Activated naive CD8-positive, alpha-beta T cell treated with anti-CD3 and anti-CD28 coated beads, Interleukin-2, amount 50 U/mL, for 24 hours (primary cell): ENCODE results near the gene RSPH3.
"Not testable (repeated sequence)": the region's sequence is repeated elsewhere in the genome, so short reads cannot be mapped to it uniquely, and the experiment has no call there.

Source experiments
- ATAC-seq: fragments of 150-1000 bp; cut with Tn5 transposase; one replicate; pipeline ENCODE4 v1.10.0; 2021
- DNase-seq: peaks from one replicate; pipeline ENCODE4 v3.0.0; 2021
- H3K27ac Mint-ChIP-seq: one replicate; pipeline ENCODE4 v1.8.0; 2021; ENCODE audit warnings: mild to moderate bottlenecking, mixed read lengths
- H3K27me3 Mint-ChIP-seq: one replicate; pipeline ENCODE4 v1.8.0; 2021; ENCODE audit warnings: mixed read lengths
- H3K36me3 Mint-ChIP-seq: one replicate; pipeline ENCODE4 v1.8.0; 2021; ENCODE audit warnings: low read depth, mixed read lengths
- H3K4me1 Mint-ChIP-seq: one replicate; pipeline ENCODE4 v1.8.0; 2021; ENCODE audit warnings: mixed read lengths
- H3K4me3 Mint-ChIP-seq: one replicate; pipeline ENCODE4 v1.8.0; 2021; ENCODE audit warnings: mild to moderate bottlenecking, moderate library complexity, mixed read lengths
- H3K9me3 Mint-ChIP-seq: one replicate; pipeline ENCODE4 v1.8.0; 2021; ENCODE audit warnings: mixed read lengths

RSPH3 gene, protein sequence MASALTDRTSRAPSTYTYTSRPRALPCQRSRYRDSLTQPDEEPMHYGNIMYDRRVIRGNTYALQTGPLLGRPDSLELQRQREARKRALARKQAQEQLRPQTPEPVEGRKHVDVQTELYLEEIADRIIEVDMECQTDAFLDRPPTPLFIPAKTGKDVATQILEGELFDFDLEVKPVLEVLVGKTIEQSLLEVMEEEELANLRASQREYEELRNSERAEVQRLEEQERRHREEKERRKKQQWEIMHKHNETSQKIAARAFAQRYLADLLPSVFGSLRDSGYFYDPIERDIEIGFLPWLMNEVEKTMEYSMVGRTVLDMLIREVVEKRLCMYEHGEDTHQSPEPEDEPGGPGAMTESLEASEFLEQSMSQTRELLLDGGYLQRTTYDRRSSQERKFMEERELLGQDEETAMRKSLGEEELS

DNA sequence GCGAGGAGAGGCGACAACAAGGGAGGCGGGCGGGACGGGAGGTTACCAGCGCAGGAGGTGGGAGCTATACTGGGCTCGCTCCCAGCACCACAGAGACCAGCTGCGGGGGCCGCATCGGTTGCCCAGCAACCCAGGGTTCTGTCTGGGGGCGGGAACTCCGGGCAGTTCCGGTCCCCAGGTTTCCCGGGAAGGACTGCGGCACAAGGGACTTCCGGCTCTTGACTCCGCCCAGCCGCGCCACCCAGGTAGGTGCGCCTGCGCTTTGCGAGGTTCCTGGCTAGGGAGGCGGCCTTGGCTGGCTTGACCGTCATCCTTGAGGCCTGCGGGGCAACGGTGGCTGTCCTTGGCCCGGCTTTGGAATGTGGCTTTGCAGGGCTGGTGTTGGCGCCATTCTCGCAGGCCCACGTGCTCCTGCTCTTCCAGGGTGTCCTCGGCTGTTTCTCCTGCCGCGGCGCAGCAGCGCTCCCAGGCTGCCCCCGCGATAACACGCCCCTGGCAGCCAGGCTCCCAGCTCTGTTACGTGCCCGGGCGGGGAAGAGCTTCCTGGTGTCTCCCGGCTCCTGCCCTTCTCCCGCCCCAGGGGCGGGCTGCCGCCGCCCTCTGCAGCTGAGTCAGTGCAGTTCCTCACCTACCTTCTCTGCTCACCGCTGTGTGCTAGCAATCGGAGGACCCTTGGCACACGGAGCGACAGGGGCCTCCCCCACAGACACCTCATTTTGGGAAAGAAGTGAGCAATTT is at the start of gene RSPH3:
Gene RSPH3 (minus strand): TSS at position 537 of the 738 bp plus-strand sequence. CDS start 652 bp downstream, outside the sequence.
- peak; percentile 96 for DNase-seq
- peak; percentile 83 for ATAC-seq
- Mint-ChIP-seq H3K4me3 (peak within 1 kb of the TSS; percentile 98), H3K9me3 (no peaks in the 10 kb centered on the region), H3K27ac (peak within 1 kb of the TSS; percentile 92), H3K27me3 (no peaks in the 10 kb centered on the region), H3K4me1 (peaks cover 54% of the 10 kb centered on the region), H3K36me3 (no peaks in the 10 kb centered on the region)

DNA sequence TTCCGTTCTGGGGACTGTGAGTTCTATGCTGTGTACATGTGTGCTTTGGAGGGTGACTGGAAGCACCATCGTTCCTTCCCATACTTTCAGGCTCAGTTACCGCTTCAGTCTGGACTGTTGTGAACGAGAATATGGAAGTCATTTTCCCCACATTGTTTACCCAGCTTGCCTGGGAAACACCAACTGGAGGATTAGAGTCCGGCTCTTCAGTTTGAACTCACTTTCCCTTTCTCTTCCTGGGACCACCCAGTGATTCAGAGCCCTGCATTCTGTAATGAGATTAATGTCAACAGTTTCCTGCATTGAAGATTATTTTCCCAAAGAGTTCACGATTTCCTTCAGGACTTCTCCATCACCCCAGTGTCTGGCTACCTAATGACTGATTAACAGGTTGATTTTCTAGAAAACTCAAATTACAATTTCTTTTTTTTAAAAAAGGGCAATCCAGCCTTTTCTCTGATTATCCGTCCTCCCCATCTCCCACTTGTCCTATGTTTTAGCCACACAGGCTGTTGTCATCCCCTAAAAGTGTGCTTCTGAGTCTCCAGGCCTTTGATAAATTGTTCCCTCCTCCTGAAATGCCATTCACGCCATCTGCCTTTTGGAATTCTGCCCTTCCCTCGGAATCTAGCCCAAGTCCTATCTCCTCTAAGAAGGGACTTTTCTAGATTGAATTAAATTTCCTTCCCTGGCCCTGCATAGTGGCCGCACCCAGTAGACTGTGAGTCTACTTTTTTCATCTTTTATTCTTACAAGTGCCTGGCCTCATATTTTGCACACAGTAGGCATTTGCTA is 48.1 kb upstream of the RSPH3 start:
- Mint-ChIP-seq H3K27me3 (no peaks in the 10 kb centered on the region), H3K27ac (peak overlapping the region; percentile 94), H3K4me1 (peaks cover 61% of the 10 kb centered on the region), H3K36me3 (peaks cover 19% of the 10 kb centered on the region), H3K9me3 (no peaks in the 10 kb centered on the region), H3K4me3 (peak overlapping the region; percentile 52)
- ATAC-seq (no peak), DNase-seq (no peak)

DNA sequence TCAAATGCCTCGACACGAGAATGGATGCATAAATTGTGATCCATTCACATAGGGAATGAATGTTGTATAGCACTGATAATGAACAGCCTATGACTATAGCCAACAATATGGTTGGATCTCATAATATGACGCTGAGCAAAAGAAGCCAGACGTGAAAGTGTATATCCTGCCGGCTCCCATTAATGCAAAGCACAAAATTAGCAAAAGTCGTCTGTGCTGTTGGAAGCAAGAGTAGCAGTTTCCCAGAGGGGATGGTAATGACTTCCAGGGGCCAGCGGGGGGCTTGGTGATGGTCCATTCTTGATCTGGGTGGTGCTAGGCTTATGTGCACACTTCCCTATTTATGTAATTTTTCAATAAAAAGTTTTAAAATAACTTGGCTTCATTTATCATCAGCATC is 45.8 kb upstream of the RSPH3 start:
- peak overlapping the region; percentile 94 for H3K4me3 Mint-ChIP-seq
- H3K36me3 Mint-ChIP-seq, result peaks cover 42% of the 10 kb centered on the region
- peak overlapping the region; percentile 95 for H3K27ac Mint-ChIP-seq
- DNase-seq (no peak), ATAC-seq (no peak)
- peaks cover 68% of the 10 kb centered on the region for H3K4me1 Mint-ChIP-seq
- H3K9me3 Mint-ChIP-seq, result no peaks in the 10 kb centered on the region
- H3K27me3 Mint-ChIP-seq, result no peaks in the 10 kb centered on the region

DNA sequence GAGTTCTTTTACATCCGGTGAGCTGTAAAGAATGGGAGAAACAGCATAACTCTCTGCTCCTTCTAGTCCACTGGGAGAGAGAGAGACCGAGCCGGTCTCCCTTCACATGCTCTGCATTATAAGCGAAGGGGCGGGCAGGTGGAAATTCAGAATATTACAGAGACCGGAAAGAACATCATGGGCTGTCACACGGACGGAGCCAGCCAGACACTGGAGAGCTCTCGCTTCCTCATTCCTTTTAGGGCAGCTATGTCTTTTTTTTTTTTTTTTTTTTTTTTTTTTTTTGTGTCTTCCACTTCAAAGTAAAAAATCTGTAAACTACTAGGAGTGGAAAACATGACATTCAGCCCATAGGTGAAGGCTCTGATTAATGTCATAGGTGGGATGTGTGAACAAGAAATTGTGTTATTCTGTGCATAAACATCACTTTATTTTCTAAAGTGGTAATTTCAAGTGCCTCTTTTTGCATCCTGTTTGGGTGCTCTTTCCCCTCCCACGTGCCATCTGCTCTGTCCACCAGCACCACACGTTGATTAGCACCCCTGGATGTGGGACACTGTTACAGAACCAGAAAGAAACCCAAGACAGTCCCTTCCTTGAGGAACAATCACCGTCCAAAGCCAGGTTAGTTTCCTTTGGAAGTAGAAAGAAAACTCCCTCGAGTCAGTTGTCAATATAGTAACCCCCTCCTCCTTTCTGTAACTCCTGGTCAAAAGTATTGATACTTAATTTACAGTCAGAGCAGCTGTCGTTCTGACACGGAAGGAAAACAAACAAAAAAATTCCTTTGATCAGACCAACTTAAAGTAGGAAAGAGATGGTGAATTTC is 45.1 kb upstream of the RSPH3 start, which contains the start of gene TAGAP:
Gene TAGAP (minus strand): TSS at position 93 of the 829 bp plus-strand sequence. CDS start 845 bp downstream, outside the sequence.
- peak; percentile 84 for DNase-seq
- Mint-ChIP-seq H3K27me3 (no peaks in the 10 kb centered on the region), H3K4me1 (peaks cover 74% of the 10 kb centered on the region), H3K9me3 (no peaks in the 10 kb centered on the region), H3K4me3 (peak within 1 kb of the TSS; percentile 94), H3K36me3 (peaks cover 49% of the 10 kb centered on the region), H3K27ac (peak within 1 kb of the TSS; percentile 95)
- peak; percentile 92 for ATAC-seq

DNA sequence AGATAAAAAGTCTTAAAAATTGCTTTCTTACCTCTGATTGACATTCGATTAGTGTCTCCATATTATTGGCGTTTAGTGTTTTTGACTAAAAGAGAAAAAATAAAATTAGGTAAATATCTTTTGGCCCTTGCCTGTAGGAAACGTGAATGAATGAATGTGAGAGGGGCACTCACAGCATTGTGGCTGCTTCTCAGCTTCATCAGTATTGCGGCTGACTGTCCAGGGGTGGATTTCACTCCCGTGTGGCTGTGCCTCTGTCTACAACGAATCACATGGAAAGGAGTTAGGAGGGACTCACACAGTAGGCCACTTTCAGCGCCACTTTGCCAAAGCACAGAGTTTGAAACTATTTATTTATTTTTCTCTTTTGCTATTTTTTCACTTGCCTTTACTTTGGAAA is 43.9 kb upstream of the RSPH3 start:
- no peaks in the 10 kb centered on the region for H3K9me3 Mint-ChIP-seq
- H3K4me3 Mint-ChIP-seq, result peak overlapping the region; percentile 94
- peaks cover 60% of the 10 kb centered on the region for H3K36me3 Mint-ChIP-seq
- ATAC-seq (no peak), DNase-seq (no peak)
- peak overlapping the region; percentile 95 for H3K27ac Mint-ChIP-seq
- no peaks in the 10 kb centered on the region for H3K27me3 Mint-ChIP-seq
- peaks cover 80% of the 10 kb centered on the region for H3K4me1 Mint-ChIP-seq

DNA sequence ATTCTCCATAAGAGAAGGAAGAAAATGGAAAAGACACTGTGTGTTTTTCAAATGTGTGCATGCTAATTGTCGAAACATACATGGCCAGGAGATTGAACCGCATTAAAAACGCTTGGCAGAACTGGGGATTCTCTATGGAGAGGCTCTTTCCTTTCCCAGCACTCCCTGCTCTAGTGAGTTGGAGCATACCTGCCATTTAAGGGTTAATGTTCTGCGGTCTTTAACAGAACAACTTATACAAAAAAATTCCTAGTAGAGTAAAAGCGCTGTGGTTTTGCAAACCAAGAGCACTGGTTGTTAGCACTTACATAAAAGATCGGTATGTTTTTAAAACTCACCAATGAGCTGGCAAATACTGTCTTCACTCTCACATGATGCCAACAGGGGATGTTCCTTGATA is 43.2 kb upstream of the RSPH3 start:
- Mint-ChIP-seq H3K9me3 (no peaks in the 10 kb centered on the region), H3K27me3 (no peaks in the 10 kb centered on the region), H3K4me1 (peaks cover 79% of the 10 kb centered on the region), H3K36me3 (peaks cover 67% of the 10 kb centered on the region), H3K4me3 (peak overlapping the region; percentile 94), H3K27ac (peak overlapping the region; percentile 95)
- ATAC-seq (no peak), DNase-seq (no peak)

DNA sequence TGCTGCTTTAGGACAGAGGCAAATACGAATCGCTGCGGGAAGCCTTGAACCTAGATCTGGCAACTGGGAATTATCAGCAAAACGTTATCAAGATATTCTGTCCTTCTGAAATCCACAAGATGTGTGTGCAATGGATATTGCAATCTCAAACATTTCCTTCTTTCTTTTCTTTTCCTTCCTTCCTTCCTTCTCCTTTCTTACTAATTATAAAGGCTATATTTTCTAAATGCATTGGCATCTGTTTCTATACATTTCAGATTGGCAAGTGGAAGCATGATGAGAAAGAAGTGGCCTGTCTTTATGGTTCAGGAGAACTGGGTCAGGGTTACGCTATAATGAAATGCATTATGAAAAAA is 42.8 kb upstream of the RSPH3 start:
- peak overlapping the region; percentile 94 for H3K4me3 Mint-ChIP-seq
- H3K36me3 Mint-ChIP-seq, result peaks cover 72% of the 10 kb centered on the region
- ATAC-seq, result no peak
- H3K4me1 Mint-ChIP-seq, result peaks cover 79% of the 10 kb centered on the region
- H3K9me3 Mint-ChIP-seq, result no peaks in the 10 kb centered on the region
- H3K27ac Mint-ChIP-seq, result peak overlapping the region; percentile 95
- no peak for DNase-seq
- H3K27me3 Mint-ChIP-seq, result no peaks in the 10 kb centered on the region

DNA sequence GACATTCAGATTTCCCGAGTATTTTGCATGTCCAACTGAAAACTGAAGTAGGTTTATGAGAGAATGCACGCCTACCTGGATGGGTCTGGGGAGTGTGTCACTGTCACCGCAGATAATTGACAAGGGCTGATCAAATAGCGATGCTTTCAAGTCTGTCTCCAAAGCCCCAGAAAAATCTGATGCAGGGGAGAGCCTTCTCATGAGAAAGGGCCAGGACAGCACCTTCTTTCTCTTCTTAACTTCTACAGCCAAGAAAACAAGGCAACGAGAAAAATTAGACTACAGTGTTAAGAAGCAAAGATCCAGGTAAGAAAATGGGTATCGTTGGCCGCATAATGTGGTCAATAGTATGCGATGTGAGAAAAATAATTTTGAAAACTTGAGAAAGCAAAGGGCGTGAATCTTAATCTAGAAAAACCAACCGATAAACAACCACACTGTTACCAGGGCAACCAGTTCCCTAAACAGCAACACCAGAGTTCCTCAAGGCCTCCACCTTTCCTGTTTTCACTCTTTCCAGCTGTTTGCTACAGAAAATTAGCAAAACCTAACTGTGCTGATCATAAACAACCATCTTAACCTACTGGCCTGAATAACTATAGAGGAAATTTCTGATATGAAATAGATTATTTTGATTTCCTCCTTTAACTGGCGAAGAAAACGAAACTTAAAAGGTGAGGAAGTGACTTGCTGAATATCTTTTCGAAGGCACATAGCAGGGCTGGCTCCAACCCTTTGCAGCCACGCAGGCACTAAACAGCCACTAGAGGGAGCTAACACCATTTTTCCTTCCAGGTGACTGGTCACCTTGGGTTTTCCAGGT is 42.2 kb upstream of the RSPH3 start:
- H3K4me1 Mint-ChIP-seq, result peaks cover 79% of the 10 kb centered on the region
- no peaks in the 10 kb centered on the region for H3K27me3 Mint-ChIP-seq
- DNase-seq (peak; percentile 63), ATAC-seq (no peak)
- H3K9me3 Mint-ChIP-seq, result no peaks in the 10 kb centered on the region
- H3K36me3 Mint-ChIP-seq, result peaks cover 78% of the 10 kb centered on the region
- peak overlapping the region; percentile 94 for H3K4me3 Mint-ChIP-seq
- H3K27ac Mint-ChIP-seq, result peak overlapping the region; percentile 95

DNA sequence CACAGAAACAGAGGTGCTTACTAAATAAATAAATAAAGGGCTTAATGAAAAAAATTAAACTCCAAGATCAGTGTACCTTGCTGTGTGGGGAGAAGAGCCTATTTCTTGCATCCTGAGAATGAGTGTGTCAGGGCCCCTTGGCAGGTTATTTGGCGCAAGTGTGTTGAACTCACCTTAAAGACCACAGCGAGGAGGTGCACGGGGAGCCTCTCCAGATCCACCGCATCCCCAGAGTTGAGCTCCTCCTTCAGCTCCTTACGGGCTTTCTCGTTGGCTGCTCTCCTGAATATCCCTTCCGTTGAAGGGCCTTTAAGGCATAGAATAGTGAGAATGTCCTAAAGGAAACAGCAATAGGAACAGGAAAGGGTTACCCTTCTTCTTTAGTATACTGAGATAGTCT is 41.2 kb upstream of the RSPH3 start:
- no peak for DNase-seq
- Mint-ChIP-seq H3K4me1 (peaks cover 80% of the 10 kb centered on the region), H3K27ac (peak overlapping the region; percentile 95), H3K4me3 (peak overlapping the region; percentile 94), H3K27me3 (no peaks in the 10 kb centered on the region), H3K9me3 (no peaks in the 10 kb centered on the region), H3K36me3 (peaks cover 86% of the 10 kb centered on the region)
- no peak for ATAC-seq

DNA sequence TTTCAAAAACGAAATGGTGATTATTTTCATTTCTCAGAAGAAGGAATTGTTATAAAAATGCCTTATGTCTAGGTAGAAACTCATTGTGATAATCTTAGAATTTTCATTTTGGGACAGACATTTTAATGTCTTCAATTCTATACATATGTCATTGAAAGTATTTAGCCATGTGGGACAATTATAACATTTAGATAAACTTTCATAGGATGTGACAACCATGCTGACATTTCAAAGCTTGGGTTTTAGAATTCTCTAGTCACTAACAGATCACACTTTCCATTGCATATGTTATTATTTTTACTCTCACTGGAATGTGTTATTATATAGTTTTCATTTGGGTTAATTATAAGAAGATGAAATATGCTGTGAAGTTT is 39.9 kb upstream of the RSPH3 start:
- no peak for DNase-seq
- ATAC-seq, result no peak
- peaks cover 97% of the 10 kb centered on the region for H3K36me3 Mint-ChIP-seq
- no peaks in the 10 kb centered on the region for H3K9me3 Mint-ChIP-seq
- no peaks in the 10 kb centered on the region for H3K27me3 Mint-ChIP-seq
- H3K4me1 Mint-ChIP-seq, result peaks cover 79% of the 10 kb centered on the region
- H3K4me3 Mint-ChIP-seq, result peak overlapping the region; percentile 94
- H3K27ac Mint-ChIP-seq, result peak overlapping the region; percentile 95

DNA sequence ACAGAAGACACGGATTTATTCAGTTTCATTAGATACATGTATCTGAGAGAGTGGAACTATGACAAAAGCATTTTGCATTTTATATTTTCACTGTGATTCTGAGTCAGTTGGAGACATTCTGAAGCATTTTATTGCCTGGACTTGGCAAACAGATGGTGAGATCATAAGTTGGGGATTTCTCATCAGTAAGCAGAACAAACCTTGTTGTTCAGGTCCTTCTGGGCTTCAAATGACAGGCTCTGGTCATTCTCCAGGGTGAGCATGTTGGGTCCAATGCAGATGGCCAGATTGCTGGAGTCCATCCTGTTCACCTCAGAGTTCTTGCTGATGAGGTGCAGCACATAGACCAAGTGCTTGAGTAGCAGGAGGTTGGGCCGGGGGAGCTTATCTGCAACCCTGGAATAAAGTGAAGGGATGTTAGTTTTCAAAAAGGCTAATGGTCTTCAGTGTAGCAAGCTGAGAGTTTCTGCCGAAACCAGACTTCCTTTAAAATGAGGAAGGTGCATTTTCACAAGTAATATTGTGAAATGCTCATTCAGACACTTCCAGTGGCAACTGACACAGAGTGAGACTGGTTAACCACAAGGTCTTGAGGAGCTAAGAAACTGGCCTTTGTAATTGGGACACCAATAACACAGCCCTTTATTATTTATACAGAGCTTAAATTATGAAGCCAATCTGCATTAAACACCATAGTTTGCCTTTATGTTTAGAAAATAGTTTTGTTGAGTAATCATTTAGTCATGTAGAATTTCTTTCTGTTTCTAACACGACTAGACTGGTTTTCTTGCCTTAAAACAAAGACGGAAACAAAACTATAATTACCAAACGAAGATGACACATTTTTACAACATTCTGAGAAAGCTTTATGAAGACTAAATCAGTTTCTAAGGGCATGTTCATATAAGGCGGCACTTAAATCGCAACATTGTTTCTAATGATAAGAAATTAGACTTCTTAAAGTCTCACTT is 39.2 kb upstream of the RSPH3 start:
- ATAC-seq, result peak; percentile 41
- H3K4me1 Mint-ChIP-seq, result peaks cover 79% of the 10 kb centered on the region
- DNase-seq, result no peak
- H3K27me3 Mint-ChIP-seq, result no peaks in the 10 kb centered on the region
- H3K9me3 Mint-ChIP-seq, result no peaks in the 10 kb centered on the region
- peak overlapping the region; percentile 94 for H3K4me3 Mint-ChIP-seq
- peaks cover 94% of the 10 kb centered on the region for H3K36me3 Mint-ChIP-seq
- H3K27ac Mint-ChIP-seq, result peak overlapping the region; percentile 95

DNA sequence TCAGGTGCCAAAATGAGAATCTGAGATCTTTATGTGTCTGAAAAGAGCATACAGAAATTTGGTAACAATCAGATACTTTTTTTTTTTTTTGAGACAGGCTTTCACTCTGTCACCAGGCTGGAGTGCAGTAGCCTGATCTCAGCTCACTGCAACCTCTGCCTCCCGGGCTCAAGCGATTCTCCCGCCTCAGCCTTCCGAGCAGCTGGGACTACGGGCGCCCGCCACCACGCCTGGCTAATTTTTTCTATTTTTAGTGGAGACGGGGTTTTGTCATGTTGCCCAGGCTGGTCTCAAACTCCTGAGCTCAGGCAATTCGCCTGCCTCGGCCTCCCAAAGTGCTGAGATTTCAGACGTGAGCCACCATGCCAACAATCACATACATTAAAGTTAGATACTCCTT is 38.3 kb upstream of the RSPH3 start:
- Mint-ChIP-seq H3K36me3 (peaks cover 85% of the 10 kb centered on the region), H3K4me3 (peak overlapping the region; percentile 94), H3K4me1 (peaks cover 84% of the 10 kb centered on the region), H3K27ac (peak overlapping the region; percentile 95)
- not testable (repeated sequence) for H3K27me3 Mint-ChIP-seq, DNase-seq, H3K9me3 Mint-ChIP-seq, ATAC-seq
